GM18526 (cell line): Measurements from ENCODE around the gene LLGL1.

Experiments
- POLR2A ChIP-seq: IDR thresholded peaks from 3 replicates; pipeline ENCODE4 v1.6.1; 2011; ENCODE audit not compliant: insufficient read length; ENCODE audit errors: extremely low read depth

LLGL1 gene

GRCh38 chr17:18236494-18236893 is 11.1 kb downstream of the LLGL1 start:
- no peak for TF ChIP-seq POLR2A

- no peak for TF ChIP-seq POLR2A
These were observed 12.0 kb downstream of the LLGL1 start for GRCh38 chr17:18237461-18237860.

- no peak for TF ChIP-seq POLR2A
These were observed 12.9 kb downstream of the LLGL1 start for GRCh38 chr17:18238299-18238698.

GRCh38 chr17:18240449-18240848 is 15.0 kb downstream of the LLGL1 start:
- TF ChIP-seq POLR2A = no peak

GRCh38 chr17:18241229-18241871 is 15.9 kb downstream of the LLGL1 start:
- no peak for TF ChIP-seq POLR2A

GRCh38 chr17:18245038-18245776 is 19.8 kb downstream of the LLGL1 start:
- no peak for TF ChIP-seq POLR2A

GRCh38 chr17:18246109-18246725 is 20.8 kb downstream of the LLGL1 start:
- no peak for TF ChIP-seq POLR2A

- no peak for TF ChIP-seq POLR2A
These were observed 21.6 kb downstream of the LLGL1 start for GRCh38 chr17:18246880-18247612.

GRCh38 chr17:18247613-18248001 is 22.2 kb downstream of the LLGL1 start:
- no peak for TF ChIP-seq POLR2A

- TF ChIP-seq POLR2A = no peak
These were observed 22.9 kb downstream of the LLGL1 start for GRCh38 chr17:18248300-18248731.

- no peak for TF ChIP-seq POLR2A
These were observed 23.4 kb downstream of the LLGL1 start for GRCh38 chr17:18248811-18249210.

- TF ChIP-seq POLR2A = no peak
These were observed 24.8 kb downstream of the LLGL1 start for GRCh38 chr17:18250259-18250658.

GRCh38 chr17:18250708-18251107 is 25.3 kb downstream of the LLGL1 start:
- no peak for TF ChIP-seq POLR2A

GRCh38 chr17:18251204-18251603 is 25.8 kb downstream of the LLGL1 start:
- TF ChIP-seq POLR2A = no peak

GRCh38 chr17:18252160-18252559 is 26.7 kb downstream of the LLGL1 start:
- no peak for TF ChIP-seq POLR2A
